Upper lobe of right lung (tissue), 1 donor: ENCODE data around the gene STX8. TPM values are rescaled to one million over a fixed set of nuclear protein-coding genes. Genes with fewer than 3 reads are reported as not detected.
"Not testable (repeated sequence)": the region's sequence is repeated elsewhere in the genome, so short reads cannot be mapped to it uniquely, and the experiment has no call there.

Experiments
- ATAC-seq: fragments of 200-7000 bp; cut with Tn5 transposase; one replicate; pipeline ENCODE4 v1.9.1; 2020; ENCODE audit warnings: mild to moderate bottlenecking, moderate library complexity
- DNase-seq: peaks from one replicate; pipeline ENCODE4 v3.0.0-alpha.2; 2020
- H3K27ac ChIP-seq: fragments of 200-600 bp; one replicate; pipeline ENCODE4 v1.8.0; 2022
- H3K27me3 ChIP-seq: fragments of 200-600 bp; one replicate; pipeline ENCODE4 v1.8.0; 2022; ENCODE audit warnings: mild to moderate bottlenecking
- H3K36me3 ChIP-seq: fragments of 200-600 bp; one replicate; pipeline ENCODE4 v1.8.0; 2022
- H3K4me1 ChIP-seq: fragments of 200-600 bp; one replicate; pipeline ENCODE4 v1.8.0; 2022
- H3K4me3 ChIP-seq: fragments of 200-600 bp; one replicate; pipeline ENCODE4 v1.8.0; 2022; ENCODE audit warnings: mild to moderate bottlenecking
- H3K9me3 ChIP-seq: fragments of 200-600 bp; one replicate; pipeline ENCODE4 v1.8.0; 2022
- CTCF ChIP-seq: fragments of 200-600 bp; IDR thresholded peaks from one replicate; pipeline ENCODE4 v1.8.0; 2022; ENCODE audit warnings: antibody characterized with exemption
- intact Hi-C: fragments of 100-400 bp; cut with DNase I; formaldehyde crosslinking; loops from one replicate; pipeline ENCODE4 v1.11.0; 2022
- total RNA-seq: library from RNA; stranded (reverse); fragmentation: NEBNext Ultra II Directional; extraction: Animal tissue kit (Norgen Biotek cat#: 25700); gene quantifications from one replicate; pipeline ENCODE4 v1.2.1, GENCODE V29; 2021
- donor health status: DM: no; HTN: yes; CAD: no; lungs with severe emphysema.

STX8 gene
- total RNA-seq, 1 donor from 2014 or later, result 52.5 TPM

GRCh38 chr17:9261081-9262012 is 314.3 kb downstream of the STX8 start:
- no peak overlapping the region for H3K27ac ChIP-seq
- DNase-seq (no peak), ATAC-seq (no peak)
- H3K4me1 ChIP-seq, result peaks cover 13% of the 10 kb centered on the region
- TF ChIP-seq CTCF, result no peak
- H3K4me3 ChIP-seq, result no peak overlapping the region
- H3K9me3 ChIP-seq, result no peaks in the 10 kb centered on the region
- H3K27me3 ChIP-seq, result no peaks in the 10 kb centered on the region
- no peaks in the 10 kb centered on the region for H3K36me3 ChIP-seq
- intact Hi-C loops, result no loop called here

DNA sequence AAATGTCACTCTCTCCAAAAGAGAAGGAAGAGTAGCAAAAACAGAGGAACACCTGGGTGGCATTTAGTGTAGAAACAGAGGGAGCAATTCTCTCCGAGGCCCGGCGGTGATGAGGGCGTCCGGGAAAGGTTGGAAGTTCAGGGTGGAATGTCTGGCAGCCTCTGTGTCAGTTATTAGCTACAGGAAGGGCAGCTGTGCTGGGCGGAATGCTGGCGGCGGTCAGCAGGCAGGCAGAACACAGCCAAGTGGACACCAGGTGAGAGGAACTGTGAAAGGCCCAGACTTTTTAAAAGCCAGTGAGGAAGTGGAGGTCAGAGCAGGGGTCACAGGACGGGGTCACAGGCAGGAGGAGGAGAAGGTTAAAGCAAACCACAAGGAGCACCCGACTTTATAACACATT is 316.2 kb downstream of the STX8 start:
- no peak for DNase-seq
- Histone ChIP-seq H3K4me3 (no peak overlapping the region), H3K9me3 (no peaks in the 10 kb centered on the region), H3K27me3 (no peaks in the 10 kb centered on the region), H3K27ac (no peak overlapping the region), H3K4me1 (peaks cover 14% of the 10 kb centered on the region), H3K36me3 (no peaks in the 10 kb centered on the region)
- TF ChIP-seq CTCF, result no peak
- ATAC-seq, result no peak
- intact Hi-C loops, result no loop called here

DNA sequence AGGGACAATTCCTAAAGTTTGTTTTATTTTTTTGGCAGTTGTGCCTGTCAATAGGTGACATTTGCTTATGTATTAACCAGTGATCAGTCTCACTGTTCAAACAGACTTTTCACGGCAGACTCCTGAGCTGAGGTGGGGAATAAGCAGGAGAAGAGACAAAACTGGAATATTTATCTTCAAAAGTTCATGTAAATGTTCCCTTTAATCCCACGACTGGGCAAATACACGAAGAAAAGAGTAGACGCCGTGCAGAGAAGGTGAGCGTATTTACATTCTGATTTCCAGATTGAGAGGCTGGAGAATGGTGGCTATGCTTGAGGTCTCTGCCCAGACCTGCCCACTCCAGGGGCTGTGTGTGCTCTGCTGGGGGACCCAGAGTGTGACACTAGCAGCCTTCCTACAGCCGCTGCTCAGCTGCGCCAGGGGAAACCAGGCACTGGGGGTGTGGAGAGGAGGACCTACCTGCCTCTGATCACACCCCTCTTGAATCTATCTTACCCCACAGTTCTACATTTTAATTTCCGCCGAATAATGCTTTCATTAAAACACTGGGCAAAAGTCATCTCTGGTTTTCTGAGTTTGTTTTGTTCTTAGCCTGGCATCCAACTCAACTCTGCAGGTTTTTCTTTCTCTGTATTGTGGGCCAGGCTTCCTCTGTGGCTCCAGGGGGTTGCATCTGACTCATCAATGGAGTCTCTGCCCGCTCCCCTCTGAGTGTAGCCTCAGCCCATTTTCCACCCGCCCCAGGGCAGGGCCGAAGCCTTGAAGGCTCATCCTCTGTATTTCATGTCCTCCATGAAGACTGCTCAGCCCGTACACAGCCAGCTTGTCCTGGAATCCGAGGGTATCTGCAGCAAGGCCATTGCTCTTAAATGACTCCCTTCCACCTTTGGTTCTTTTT is 317.3 kb downstream of the STX8 start:
- no peak for DNase-seq
- TF ChIP-seq CTCF, result no peak
- no peaks in the 10 kb centered on the region for H3K9me3 ChIP-seq
- H3K4me3 ChIP-seq, result no peak overlapping the region
- no peak overlapping the region for H3K27ac ChIP-seq
- no peaks in the 10 kb centered on the region for H3K27me3 ChIP-seq
- no peak for ATAC-seq
- H3K36me3 ChIP-seq, result no peaks in the 10 kb centered on the region
- H3K4me1 ChIP-seq, result peaks cover 14% of the 10 kb centered on the region
- intact Hi-C loops, result no loop called here

DNA sequence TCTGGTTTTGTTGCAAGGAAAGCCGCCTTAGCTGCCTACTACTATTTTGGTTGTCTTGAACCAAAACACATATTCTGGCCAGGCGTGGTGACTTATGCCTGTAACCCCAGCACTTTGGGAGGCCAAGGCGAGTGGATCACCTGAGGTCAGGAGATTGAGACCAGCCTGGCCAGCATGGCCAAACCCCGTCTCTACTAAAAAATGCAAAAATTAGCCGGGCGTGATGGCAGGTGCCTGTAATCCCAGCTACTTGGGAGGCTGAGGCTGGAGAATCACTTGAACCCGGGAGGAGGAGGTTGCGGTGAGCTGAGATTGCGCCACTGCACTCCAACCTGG is 318.0 kb downstream of the STX8 start:
- H3K4me3 ChIP-seq, ATAC-seq, H3K27me3 ChIP-seq, H3K27ac ChIP-seq, DNase-seq, H3K36me3 ChIP-seq, H3K9me3 ChIP-seq, intact Hi-C loops: not testable (repeated sequence)
- peaks cover 14% of the 10 kb centered on the region for H3K4me1 ChIP-seq

- no peak for TF ChIP-seq CTCF
- H3K27me3 ChIP-seq, result no peaks in the 10 kb centered on the region
- peaks cover 14% of the 10 kb centered on the region for H3K4me1 ChIP-seq
- intact Hi-C loops, result no loop called here
- no peak overlapping the region for H3K27ac ChIP-seq
- no peaks in the 10 kb centered on the region for H3K36me3 ChIP-seq
- ATAC-seq (peak; percentile 49), DNase-seq (no peak)
- no peaks in the 10 kb centered on the region for H3K9me3 ChIP-seq
- no peak overlapping the region for H3K4me3 ChIP-seq
Measured at GRCh38 chr17:9256751-9257629, 318.6 kb downstream of the STX8 start.
